Daoy (cell line): ENCODE results near the gene GREB1. TPM values are rescaled to one million over a fixed set of nuclear protein-coding genes. Genes with fewer than 3 reads are reported as not detected.

Source experiments
- DNase-seq: peaks from one replicate; pipeline ENCODE4 v3.0.0-alpha.2; 2015; ENCODE audit warnings: low read depth
- total RNA-seq: library from RNA; depleted of rRNA; stranded (reverse); fragments of >200 nt; shearing (Covaris generic); gene quantifications from 2 replicates; pipeline ENCODE4 v1.2.3, GENCODE V29; 2014

GREB1 gene
- total RNA-seq, 1 experiment from 2014 or later, result 0.91 TPM

DNA sequence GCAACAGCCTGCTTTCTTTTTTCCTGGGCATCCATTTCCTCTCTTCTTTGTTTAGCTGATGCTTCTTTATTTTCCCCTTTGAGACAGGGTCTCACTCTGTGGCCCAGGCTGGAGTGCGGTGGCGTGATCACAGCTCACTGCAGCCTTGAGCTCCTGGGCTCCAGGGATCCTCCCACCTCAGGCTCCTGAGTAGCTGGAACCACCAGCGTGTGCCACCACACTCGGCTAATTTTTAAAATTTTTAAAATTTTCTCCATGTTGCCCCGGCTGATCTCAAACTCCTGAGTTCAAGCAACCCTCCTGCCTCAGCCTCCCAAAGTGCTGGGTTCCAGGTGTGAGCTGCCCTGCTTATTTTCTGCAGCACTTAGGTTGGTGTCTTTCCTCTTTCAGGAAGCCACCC lies 77.4 kb downstream of the GREB1 start:
- DNase-seq, result no peak

- no peak for DNase-seq
Observed at GRCh38 chr2:11612553-11613215, 78.8 kb downstream of the GREB1 start.

DNA sequence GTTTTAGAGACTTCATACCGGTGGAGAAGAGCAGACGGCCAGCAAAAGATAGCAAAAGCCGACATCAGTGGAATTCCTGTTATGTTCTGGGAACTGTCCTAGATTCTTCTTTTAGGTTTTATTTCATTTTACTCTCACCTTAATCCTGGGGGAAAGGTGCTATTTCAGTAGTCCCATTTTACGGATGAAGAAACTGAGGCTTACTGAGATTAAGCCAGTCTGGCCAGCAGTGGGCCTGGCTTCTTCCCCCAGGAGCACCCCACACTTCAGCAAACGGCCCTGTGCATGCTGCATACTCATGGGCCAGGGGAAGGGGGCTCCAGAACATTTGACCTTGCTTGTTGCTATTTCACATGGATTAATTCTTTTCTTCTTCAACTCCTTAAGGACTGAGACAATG lies 79.5 kb downstream of the GREB1 start:
- DNase-seq, result no peak

DNA sequence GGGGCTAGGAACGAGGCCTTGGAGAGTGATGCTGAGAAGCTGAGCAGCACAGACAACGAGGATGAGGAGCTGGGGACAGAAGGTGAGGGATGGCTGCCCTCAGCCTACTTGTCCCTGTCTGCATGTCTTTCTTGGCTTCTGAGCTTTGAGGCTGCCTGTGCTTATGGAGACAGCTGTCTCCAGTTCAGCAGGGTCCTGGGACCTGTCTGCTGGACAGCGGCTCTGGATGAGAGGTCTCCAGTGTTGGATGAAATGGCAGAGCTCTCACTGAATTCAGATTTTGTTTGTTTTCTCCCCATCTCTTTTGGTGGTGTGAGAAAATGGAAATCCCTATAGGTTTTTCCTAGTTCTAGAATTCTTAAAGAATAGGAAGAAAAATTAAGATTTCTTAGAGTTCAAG lies 81.4 kb downstream of the GREB1 start:
- no peak for DNase-seq

DNA sequence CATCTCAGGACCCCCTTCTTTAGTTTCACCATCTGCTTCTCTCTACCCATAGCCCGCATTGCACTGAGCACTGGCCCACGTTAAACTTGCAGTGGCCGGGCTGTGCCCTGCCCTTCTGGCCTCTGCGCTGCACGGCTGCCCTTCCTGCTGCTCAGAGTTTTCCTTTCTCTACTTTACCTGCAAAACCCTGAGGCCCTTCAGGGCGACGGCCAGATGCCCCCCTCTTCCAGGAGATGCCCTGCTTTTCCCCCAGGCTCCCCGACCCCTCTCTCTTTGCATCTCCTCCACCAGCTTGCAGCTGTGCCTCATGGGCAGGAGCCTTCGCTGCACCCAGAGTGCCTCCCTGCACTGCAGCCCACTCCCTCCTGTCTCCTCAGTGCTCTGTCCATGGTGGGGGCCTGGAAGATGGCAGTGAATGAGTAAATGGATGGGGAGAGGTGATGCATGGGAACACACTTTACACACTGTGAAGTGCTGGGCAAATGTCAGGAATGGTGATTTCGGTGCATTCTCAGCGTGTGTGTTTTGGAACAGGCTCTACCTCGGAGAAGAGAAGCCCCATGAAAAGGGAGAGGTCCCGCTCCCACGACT lies 82.3 kb downstream of the GREB1 start:
- DNase-seq, result no peak

GRCh38 chr2:11616851-11617415 lies 83.1 kb downstream of the GREB1 start:
- DNase-seq, result no peak

- DNase-seq, result no peak
Observed at GRCh38 chr2:11617527-11617926, 83.7 kb downstream of the GREB1 start.

- DNase-seq, result no peak
Observed at GRCh38 chr2:11617984-11618707, 84.3 kb downstream of the GREB1 start.

- DNase-seq, result no peak
Observed at GRCh38 chr2:11618708-11619062, 84.8 kb downstream of the GREB1 start.

GRCh38 chr2:11621410-11621809 lies 87.6 kb downstream of the GREB1 start:
- DNase-seq, result no peak

DNA sequence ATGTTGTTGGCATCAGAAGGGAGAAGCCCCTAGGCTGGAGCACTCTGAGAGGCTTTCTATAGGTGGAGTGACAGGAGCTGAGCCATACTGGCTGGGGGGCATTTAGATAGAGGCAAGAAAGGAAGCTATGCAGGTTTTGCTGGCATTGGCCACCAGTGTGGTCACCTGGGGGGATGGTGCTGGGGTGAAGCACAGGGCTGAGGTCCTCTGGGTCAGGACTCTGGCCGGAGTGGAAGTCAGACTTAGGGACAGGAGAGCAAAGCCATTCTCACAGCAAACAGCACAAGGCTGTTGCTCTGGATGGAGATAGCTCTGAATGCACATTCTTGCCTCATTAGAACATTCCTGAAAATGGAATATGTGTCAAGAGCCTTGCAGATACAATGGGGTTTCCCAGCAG lies 88.8 kb downstream of the GREB1 start:
- DNase-seq, result no peak

- DNase-seq, result no peak
Observed at GRCh38 chr2:11624893-11625292, 91.0 kb downstream of the GREB1 start.

- DNase-seq, result no peak
Observed at GRCh38 chr2:11625671-11626070, 91.8 kb downstream of the GREB1 start.

GRCh38 chr2:11628675-11629074 lies 94.8 kb downstream of the GREB1 start:
- no peak for DNase-seq

DNA sequence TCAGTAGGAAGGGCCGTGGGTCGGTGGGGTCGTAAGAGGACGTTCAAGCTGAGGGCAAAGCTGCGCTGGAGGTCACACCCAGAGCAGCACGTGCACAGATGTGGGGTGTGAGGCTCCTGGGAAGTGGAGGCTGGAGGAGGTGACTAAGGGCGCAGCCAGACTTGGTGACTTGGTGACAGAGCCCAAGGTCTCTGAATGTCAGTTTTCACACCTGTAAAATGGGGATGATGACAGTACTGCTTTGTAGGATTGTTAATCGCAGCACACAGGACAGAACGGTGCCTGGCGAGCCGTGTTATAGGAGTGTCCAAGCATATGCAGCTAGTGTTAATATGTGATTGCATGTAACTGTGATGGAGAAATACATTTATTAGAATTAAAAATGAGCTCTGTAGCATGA lies 95.4 kb downstream of the GREB1 start:
- no peak for DNase-seq

DNA sequence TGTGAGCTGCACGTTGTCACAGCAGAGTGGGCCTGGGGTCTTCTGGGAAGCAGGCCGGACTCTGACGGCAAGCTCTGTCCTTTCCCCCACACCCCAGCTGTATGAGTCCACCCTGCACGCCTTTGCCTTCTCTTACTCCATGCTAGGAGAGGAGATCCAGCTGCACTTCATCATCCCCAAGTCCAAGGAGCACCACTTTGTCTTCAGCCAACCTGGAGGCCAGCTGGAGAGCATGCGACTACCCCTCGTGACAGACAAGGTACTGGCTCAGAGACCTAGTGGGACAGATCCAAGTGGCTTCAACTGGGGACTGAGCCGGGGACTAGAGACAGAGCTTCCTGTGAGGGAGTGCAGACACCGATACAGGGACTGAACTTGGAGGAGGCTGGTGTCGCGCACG lies 96.0 kb downstream of the GREB1 start:
- DNase-seq, result no peak

DNA sequence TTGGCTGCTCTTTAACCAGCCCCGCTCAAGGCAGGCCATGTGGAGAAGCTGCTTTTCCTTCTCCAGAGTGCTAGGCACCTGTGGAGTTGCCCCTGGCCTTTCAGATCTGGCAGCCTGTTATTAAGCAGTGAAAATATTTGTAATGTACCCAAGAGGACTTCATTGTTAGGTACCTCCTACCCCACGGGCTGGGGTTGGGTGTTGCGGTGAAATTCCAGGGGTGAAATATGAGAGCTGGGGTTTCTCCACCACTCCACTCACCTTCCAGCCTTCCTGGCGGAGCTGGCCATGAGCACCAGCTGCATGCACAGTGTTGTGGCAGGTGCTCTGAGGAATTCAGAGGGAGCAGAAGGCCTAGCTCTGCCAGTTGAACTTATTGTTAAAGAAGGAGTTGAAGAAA lies 97.0 kb downstream of the GREB1 start:
- DNase-seq, result no peak

DNA sequence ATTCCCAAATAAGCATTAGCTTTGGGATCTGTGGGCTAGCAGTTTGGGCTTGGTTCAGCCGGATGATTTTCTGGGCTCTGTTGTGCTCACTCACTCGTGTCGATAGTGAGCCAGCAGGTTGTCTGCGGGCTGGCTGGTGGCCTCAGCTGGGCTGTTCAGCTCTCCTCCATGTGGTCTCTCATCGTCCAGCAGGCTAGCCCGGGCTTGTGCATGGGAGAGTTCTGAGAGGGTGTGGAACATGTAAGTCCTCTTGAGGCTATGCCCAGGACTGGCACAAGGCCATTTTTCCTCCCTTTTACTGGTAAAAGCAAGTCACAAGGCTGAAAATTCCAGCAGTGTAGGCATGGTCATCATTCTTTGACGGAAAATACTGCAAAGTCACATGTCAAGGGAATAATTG lies 97.6 kb downstream of the GREB1 start:
- DNase-seq, result no peak

GRCh38 chr2:11633923-11634478 lies 100.2 kb downstream of the GREB1 start:
- no peak for DNase-seq

DNA sequence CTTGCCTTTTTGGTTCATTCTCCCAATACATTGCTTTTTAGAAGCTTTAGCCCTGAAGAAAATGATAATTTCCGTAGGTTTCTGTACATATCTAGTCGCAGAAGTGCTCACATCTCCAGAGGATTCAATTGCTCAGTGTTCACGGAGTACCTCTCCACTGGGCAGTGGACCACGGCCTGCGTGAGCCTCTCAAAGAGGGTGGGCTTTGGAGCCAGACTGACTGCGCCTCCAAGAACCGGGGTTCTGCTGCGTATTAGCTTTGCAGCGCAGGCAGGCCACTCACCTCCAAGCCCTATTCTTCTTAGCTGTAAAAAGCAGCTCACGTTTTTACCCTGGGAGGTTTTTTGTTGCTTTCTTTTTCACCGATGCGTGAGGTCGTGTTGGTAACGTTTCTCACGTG lies 100.7 kb downstream of the GREB1 start:
- no peak for DNase-seq

GRCh38 chr2:11635141-11635540 lies 101.3 kb downstream of the GREB1 start:
- no peak for DNase-seq

DNA sequence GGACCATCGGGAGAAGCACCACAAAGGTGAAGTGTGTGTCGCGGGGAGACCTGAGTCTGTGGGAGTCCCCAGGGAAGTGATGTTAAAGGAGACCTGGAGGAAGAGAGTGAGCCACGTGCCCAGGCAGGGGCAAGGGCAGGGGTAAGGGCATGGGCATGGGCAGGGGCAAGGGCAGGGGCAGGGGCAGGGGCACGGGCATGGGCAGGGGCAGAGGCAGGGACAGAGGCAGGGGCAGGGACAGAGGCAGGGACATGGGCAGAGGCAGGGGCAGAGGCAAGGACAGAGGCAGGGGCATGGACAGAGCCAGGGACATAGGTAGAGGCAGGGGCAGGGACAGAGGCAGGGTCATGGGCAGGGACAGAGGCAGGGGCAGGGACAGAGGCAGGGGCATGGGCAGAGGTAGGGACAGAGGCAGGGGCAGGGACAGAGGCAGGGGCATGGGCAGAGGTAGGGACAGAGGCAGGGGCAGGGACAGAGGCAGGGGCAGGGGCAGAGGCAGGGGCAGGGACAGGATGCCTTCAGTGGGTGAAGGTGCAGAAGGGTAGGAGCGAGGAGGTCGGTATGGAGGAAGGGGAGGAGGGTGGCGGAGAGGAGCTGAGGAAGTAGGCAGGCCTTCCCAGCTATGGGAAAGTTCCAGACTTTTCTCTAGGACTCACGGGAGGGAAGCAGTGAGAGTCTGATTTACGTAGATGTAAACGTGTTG lies 102.9 kb downstream of the GREB1 start:
- DNase-seq, result no peak
